Glutamatergic neuron (in vitro differentiated cells): ENCODE data around the gene PAAF1. TPM values are rescaled to one million over a fixed set of nuclear protein-coding genes. Genes with fewer than 3 reads are reported as not detected.

Experiments
- DNase-seq: peaks from one replicate; pipeline ENCODE4 v3.0.0; 2022
- H3K27ac Mint-ChIP-seq: one replicate; pipeline ENCODE4 v1.8.0; 2020; ENCODE audit warnings: mild to moderate bottlenecking, mixed read lengths, inconsistent platforms; ENCODE audit not compliant: unreplicated experiment
- H3K27me3 Mint-ChIP-seq: one replicate; pipeline ENCODE4 v1.8.0; 2020; ENCODE audit warnings: mild to moderate bottlenecking, moderate library complexity, mixed read lengths, inconsistent platforms; ENCODE audit not compliant: unreplicated experiment
- H3K36me3 Mint-ChIP-seq: one replicate; pipeline ENCODE4 v1.8.0; 2020; ENCODE audit warnings: mild to moderate bottlenecking, mixed read lengths, inconsistent platforms; ENCODE audit not compliant: unreplicated experiment
- H3K4me1 Mint-ChIP-seq: one replicate; pipeline ENCODE4 v1.8.0; 2020; ENCODE audit warnings: mild to moderate bottlenecking, low read depth, mixed read lengths, inconsistent platforms; ENCODE audit not compliant: unreplicated experiment
- H3K4me3 Mint-ChIP-seq: one replicate; pipeline ENCODE4 v1.8.0; 2020; ENCODE audit warnings: mild to moderate bottlenecking, mixed read lengths, inconsistent platforms; ENCODE audit not compliant: unreplicated experiment
- H3K9me3 Mint-ChIP-seq: one replicate; pipeline ENCODE4 v1.8.0; 2020; ENCODE audit warnings: mild to moderate bottlenecking, moderate library complexity, mixed read lengths, inconsistent platforms; ENCODE audit not compliant: unreplicated experiment
- CTCF ChIP-seq: fragments of 200-600 bp; sonication (generic); IDR thresholded peaks from one replicate; pipeline ENCODE4 v1.5.0; 2021; ENCODE audit not compliant: partially characterized antibody, unreplicated experiment
- total RNA-seq: library from RNA; stranded (reverse); fragmentation: NEBNext Ultra II Directional; extraction: Animal tissue kit (Norgen Biotek cat#: 25700); gene quantifications from one replicate; pipeline ENCODE4 v1.2.1, GENCODE V29; 2021; ENCODE audit not compliant: unreplicated experiment

Gene PAAF1
- total RNA-seq, 1 donor from 2014 or later, result 24.6 TPM

- no peak for DNase-seq
- H3K9me3 Mint-ChIP-seq, result no peaks in the 10 kb centered on the region
- H3K4me3 Mint-ChIP-seq, result no peak overlapping the region
- H3K4me1 Mint-ChIP-seq, result no peaks in the 10 kb centered on the region
- H3K27me3 Mint-ChIP-seq, result no peaks in the 10 kb centered on the region
- no peak for TF ChIP-seq CTCF
- H3K36me3 Mint-ChIP-seq, result no peaks in the 10 kb centered on the region
- H3K27ac Mint-ChIP-seq, result no peak overlapping the region
Measured at GRCh38 chr11:73913472-73913871, 36.7 kb downstream of the PAAF1 start.

- Mint-ChIP-seq H3K4me1 (no peaks in the 10 kb centered on the region), H3K4me3 (no peak overlapping the region), H3K27me3 (no peaks in the 10 kb centered on the region), H3K9me3 (no peaks in the 10 kb centered on the region), H3K27ac (no peak overlapping the region), H3K36me3 (no peaks in the 10 kb centered on the region)
- no peak for DNase-seq
- no peak for TF ChIP-seq CTCF
Measured at GRCh38 chr11:73914284-73914683, 37.5 kb downstream of the PAAF1 start.

- Mint-ChIP-seq H3K27ac (no peak overlapping the region), H3K27me3 (no peaks in the 10 kb centered on the region), H3K36me3 (no peaks in the 10 kb centered on the region), H3K9me3 (no peaks in the 10 kb centered on the region), H3K4me1 (no peaks in the 10 kb centered on the region), H3K4me3 (no peak overlapping the region)
- no peak for TF ChIP-seq CTCF
- no peak for DNase-seq
Measured at GRCh38 chr11:73916435-73916834, 39.6 kb downstream of the PAAF1 start.

GRCh38 chr11:73921180-73921579 is 44.4 kb downstream of the PAAF1 start:
- no peaks in the 10 kb centered on the region for H3K9me3 Mint-ChIP-seq
- no peak for TF ChIP-seq CTCF
- H3K4me3 Mint-ChIP-seq, result no peak overlapping the region
- H3K4me1 Mint-ChIP-seq, result no peaks in the 10 kb centered on the region
- H3K36me3 Mint-ChIP-seq, result peaks cover 5% of the 10 kb centered on the region
- H3K27ac Mint-ChIP-seq, result no peak overlapping the region
- no peak for DNase-seq
- H3K27me3 Mint-ChIP-seq, result no peaks in the 10 kb centered on the region

- no peak overlapping the region for H3K27ac Mint-ChIP-seq
- no peak for TF ChIP-seq CTCF
- peaks cover under 1% of the 10 kb centered on the region for H3K9me3 Mint-ChIP-seq
- H3K36me3 Mint-ChIP-seq, result no peaks in the 10 kb centered on the region
- no peak for DNase-seq
- no peak overlapping the region for H3K4me3 Mint-ChIP-seq
- no peaks in the 10 kb centered on the region for H3K27me3 Mint-ChIP-seq
- peaks cover 2% of the 10 kb centered on the region for H3K4me1 Mint-ChIP-seq
Measured at GRCh38 chr11:73929388-73929787, 52.6 kb downstream of the PAAF1 start.
